WTC11 (cell line): Measurements from ENCODE around the gene RAI1. TPM values are rescaled to one million over a fixed set of nuclear protein-coding genes. Genes with fewer than 3 reads are reported as not detected.
A peak's percentile ranks its signal among the peaks of the same experiment; 100 is the strongest.

ENCODE experiments used
- ATAC-seq: fragments of 200-7000 bp; cut with Tn5 transposase; 2 replicates; pipeline ENCODE4 v1.10.0; 2021; ENCODE audit warnings: mild to moderate bottlenecking, moderate library complexity
- CTCF ChIA-PET: fragments of 300-600 bp; sonication (Branson Sonifier 250); formaldehyde crosslinking; loops from one replicate; lab custom pipeline; 2021; ENCODE audit warnings: antibody characterized with exemption; lab: Charles Lee
- POLR2A ChIA-PET: fragments of 350-600 bp; sonication (Branson Sonifier 250); formaldehyde crosslinking; loops from one replicate; lab custom pipeline; 2021; ENCODE audit warnings: antibody characterized with exemption; lab: Charles Lee
- DNase-seq: peaks from one replicate; pipeline ENCODE4 v3.0.0; 2021; ENCODE audit warnings: low spot score
- H3K27ac Mint-ChIP-seq: 2 replicates; pipeline ENCODE4 v1.8.0; 2021; ENCODE audit warnings: mixed read lengths
- H3K27me3 Mint-ChIP-seq: 2 replicates; pipeline ENCODE4 v1.8.0; 2021; ENCODE audit warnings: low read depth, mild to moderate bottlenecking, moderate library complexity, mixed read lengths
- H3K36me3 Mint-ChIP-seq: 2 replicates; pipeline ENCODE4 v1.8.0; 2021; ENCODE audit warnings: mixed read lengths
- H3K4me1 Mint-ChIP-seq: 2 replicates; pipeline ENCODE4 v1.8.0; 2022; ENCODE audit warnings: mixed read lengths
- H3K4me3 Mint-ChIP-seq: 2 replicates; pipeline ENCODE4 v1.8.0; 2021; ENCODE audit warnings: mild to moderate bottlenecking, moderate library complexity, mixed read lengths
- H3K9me3 Mint-ChIP-seq: 2 replicates; pipeline ENCODE4 v1.8.0; 2021; ENCODE audit warnings: mixed read lengths
- AFF4 ChIP-seq: sonication (generic); formaldehyde crosslinking; IDR thresholded peaks from 2 replicates; pipeline ENCODE4 v1.8.1; 2023; ENCODE audit warnings: mild to moderate bottlenecking, missing genetic modification reagents, borderline replicate concordance
- ATF1 ChIP-seq: sonication (generic); formaldehyde crosslinking; IDR thresholded peaks from 2 replicates; pipeline ENCODE4 v1.8.1; 2023; ENCODE audit warnings: mild to moderate bottlenecking, moderate library complexity, missing genetic modification reagents
- ATF6 ChIP-seq: sonication (generic); formaldehyde crosslinking; IDR thresholded peaks from 2 replicates; pipeline ENCODE4 v1.8.1; 2023; ENCODE audit warnings: mild to moderate bottlenecking, missing genetic modification reagents
- E2F1 ChIP-seq: sonication (generic); formaldehyde crosslinking; IDR thresholded peaks from 2 replicates; pipeline ENCODE4 v1.8.0; 2022; ENCODE audit warnings: mild to moderate bottlenecking, missing genetic modification reagents
- NFATC4 ChIP-seq: fragments of 250-450 bp; sonication (Bioruptor Pico); IDR thresholded peaks from 2 replicates; pipeline ENCODE4 v1.9.0; 2021; ENCODE audit warnings: mild to moderate bottlenecking
- TEAD4 ChIP-seq: sonication (generic); formaldehyde crosslinking; IDR thresholded peaks from 2 replicates; pipeline ENCODE4 v1.8.0; 2022; ENCODE audit warnings: mild to moderate bottlenecking, missing genetic modification reagents
- ZNF121 ChIP-seq: sonication (generic); formaldehyde crosslinking; IDR thresholded peaks from 2 replicates; pipeline ENCODE4 v1.8.0; 2023; ENCODE audit warnings: missing genetic modification reagents
- total RNA-seq: library from RNA; stranded (reverse); gene quantifications from 3 replicates; pipeline ENCODE4 v1.2.3, GENCODE V29; 2021
- TF ChIP-seq, protein P1 (sequence below): fragments of 200-600 bp; IDR thresholded peaks from 2 replicates; pipeline ENCODE4 v1.8.0; 2022; ENCODE audit warnings: antibody characterized with exemption
- TF ChIP-seq, protein P2 (sequence below): sonication (generic); formaldehyde crosslinking; conservative IDR thresholded peaks from 2 replicates; pipeline ENCODE4 v1.8.1; 2023; ENCODE audit warnings: mild to moderate bottlenecking, low read depth, missing genetic modification reagents, moderate library complexity

Gene RAI1
- total RNA-seq, 1 experiment from 2014 or later, result 12.7 TPM

DNA sequence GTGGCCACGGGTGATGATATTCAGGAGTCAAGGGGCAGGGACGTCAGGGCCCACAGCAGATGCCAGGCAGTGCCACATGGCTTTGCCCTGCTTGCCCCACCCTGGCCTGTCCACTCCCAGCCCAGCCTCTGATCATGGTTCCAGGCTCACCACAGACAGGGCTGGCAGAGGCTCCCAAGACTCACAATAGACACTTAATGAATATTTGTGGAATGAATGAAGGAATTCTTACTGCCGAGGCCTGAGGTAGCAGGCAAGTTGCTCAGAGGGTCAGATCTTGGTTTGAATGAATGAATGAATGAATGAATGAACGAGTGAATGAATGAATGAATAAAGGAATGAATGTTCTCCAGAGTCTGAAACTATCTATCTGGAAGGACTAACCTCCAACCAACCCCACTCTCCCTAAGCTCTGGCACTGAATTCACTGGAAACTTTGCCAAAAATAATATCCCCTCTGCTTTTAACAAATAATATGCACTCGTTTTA, 60.9 kb downstream of the RAI1 start:
- POLR2A ChIA-PET, result no interaction called here
- Mint-ChIP-seq H3K4me1 (peaks cover 39% of the 10 kb centered on the region), H3K36me3 (no peaks in the 10 kb centered on the region), H3K9me3 (no peaks in the 10 kb centered on the region), H3K4me3 (no peak overlapping the region), H3K27ac (no peak overlapping the region), H3K27me3 (peaks cover 13% of the 10 kb centered on the region)
- no peak for TF ChIP-seq E2F1
- ATAC-seq (no peak), DNase-seq (no peak)
- CTCF ChIA-PET, result interaction anchor here (1.1 to 5.1 kb wide), 12 partner anchors 7 to 177 kb away, joined by 3 to 19 read pairs (median 6); no protein-coding TSS in a partner anchor

- ChIA-PET POLR2A (no interaction called here), CTCF (no interaction called here)
- no peak for DNase-seq
- no peaks in the 10 kb centered on the region for H3K36me3 Mint-ChIP-seq
- H3K9me3 Mint-ChIP-seq, result no peaks in the 10 kb centered on the region
- no peak overlapping the region for H3K27ac Mint-ChIP-seq
- TF ChIP-seq, protein P1, sequence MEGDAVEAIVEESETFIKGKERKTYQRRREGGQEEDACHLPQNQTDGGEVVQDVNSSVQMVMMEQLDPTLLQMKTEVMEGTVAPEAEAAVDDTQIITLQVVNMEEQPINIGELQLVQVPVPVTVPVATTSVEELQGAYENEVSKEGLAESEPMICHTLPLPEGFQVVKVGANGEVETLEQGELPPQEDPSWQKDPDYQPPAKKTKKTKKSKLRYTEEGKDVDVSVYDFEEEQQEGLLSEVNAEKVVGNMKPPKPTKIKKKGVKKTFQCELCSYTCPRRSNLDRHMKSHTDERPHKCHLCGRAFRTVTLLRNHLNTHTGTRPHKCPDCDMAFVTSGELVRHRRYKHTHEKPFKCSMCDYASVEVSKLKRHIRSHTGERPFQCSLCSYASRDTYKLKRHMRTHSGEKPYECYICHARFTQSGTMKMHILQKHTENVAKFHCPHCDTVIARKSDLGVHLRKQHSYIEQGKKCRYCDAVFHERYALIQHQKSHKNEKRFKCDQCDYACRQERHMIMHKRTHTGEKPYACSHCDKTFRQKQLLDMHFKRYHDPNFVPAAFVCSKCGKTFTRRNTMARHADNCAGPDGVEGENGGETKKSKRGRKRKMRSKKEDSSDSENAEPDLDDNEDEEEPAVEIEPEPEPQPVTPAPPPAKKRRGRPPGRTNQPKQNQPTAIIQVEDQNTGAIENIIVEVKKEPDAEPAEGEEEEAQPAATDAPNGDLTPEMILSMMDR, result no peak
- peak; percentile 56; the same call in 1 of the 2 replicates for TF ChIP-seq ZNF121 (CRISPR knock-in tag)
- TF ChIP-seq, protein P2, sequence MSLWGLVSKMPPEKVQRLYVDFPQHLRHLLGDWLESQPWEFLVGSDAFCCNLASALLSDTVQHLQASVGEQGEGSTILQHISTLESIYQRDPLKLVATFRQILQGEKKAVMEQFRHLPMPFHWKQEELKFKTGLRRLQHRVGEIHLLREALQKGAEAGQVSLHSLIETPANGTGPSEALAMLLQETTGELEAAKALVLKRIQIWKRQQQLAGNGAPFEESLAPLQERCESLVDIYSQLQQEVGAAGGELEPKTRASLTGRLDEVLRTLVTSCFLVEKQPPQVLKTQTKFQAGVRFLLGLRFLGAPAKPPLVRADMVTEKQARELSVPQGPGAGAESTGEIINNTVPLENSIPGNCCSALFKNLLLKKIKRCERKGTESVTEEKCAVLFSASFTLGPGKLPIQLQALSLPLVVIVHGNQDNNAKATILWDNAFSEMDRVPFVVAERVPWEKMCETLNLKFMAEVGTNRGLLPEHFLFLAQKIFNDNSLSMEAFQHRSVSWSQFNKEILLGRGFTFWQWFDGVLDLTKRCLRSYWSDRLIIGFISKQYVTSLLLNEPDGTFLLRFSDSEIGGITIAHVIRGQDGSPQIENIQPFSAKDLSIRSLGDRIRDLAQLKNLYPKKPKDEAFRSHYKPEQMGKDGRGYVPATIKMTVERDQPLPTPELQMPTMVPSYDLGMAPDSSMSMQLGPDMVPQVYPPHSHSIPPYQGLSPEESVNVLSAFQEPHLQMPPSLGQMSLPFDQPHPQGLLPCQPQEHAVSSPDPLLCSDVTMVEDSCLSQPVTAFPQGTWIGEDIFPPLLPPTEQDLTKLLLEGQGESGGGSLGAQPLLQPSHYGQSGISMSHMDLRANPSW, result no peak
- peaks cover 37% of the 10 kb centered on the region for H3K4me1 Mint-ChIP-seq
- peaks cover 13% of the 10 kb centered on the region for H3K27me3 Mint-ChIP-seq
- ATAC-seq, result no peak
- H3K4me3 Mint-ChIP-seq, result no peak overlapping the region
Measured at GRCh38 chr17:17742688-17743390, 61.6 kb downstream of the RAI1 start.

GRCh38 chr17:17743391-17744112, 62.3 kb downstream of the RAI1 start:
- DNase-seq (no peak), ATAC-seq (no peak)
- no peaks in the 10 kb centered on the region for H3K9me3 Mint-ChIP-seq
- H3K4me1 Mint-ChIP-seq, result peaks cover 40% of the 10 kb centered on the region
- H3K4me3 Mint-ChIP-seq, result no peak overlapping the region
- CTCF ChIA-PET, result interaction anchor here (0.5 kb wide), 1 partner anchor 8 kb away, joined by 3 read pairs; no protein-coding TSS in a partner anchor
- H3K27me3 Mint-ChIP-seq, result peaks cover 13% of the 10 kb centered on the region
- H3K27ac Mint-ChIP-seq, result no peak overlapping the region
- POLR2A ChIA-PET, result no interaction called here
- H3K36me3 Mint-ChIP-seq, result no peaks in the 10 kb centered on the region
- TF ChIP-seq ATF6 (CRISPR knock-in tag) (no peak), AFF4 (no peak), TEAD4 (CRISPR knock-in tag) (no peak), NFATC4 (CRISPR knock-in tag) (no peak), ATF1 (CRISPR knock-in tag) (no peak)
- TF ChIP-seq, protein P2, result no peak
